ENCODE results near the gene ABTB2.

- no peak for TF ChIP-seq CTCF (IDR thresholded peaks at IDR 0.05)
- no peak for TF ChIP-seq POLR2A (IDR thresholded peaks at IDR 0.05)
Observed at GRCh38 chr11:34236572-34236971, 121.2 kb downstream of the ABTB2 start.

Measured in Peyer's patch (tissue), 4 donors.